Measurements from ENCODE around the gene LAPTM4A. TPM values are rescaled to one million over a fixed set of nuclear protein-coding genes. Genes with fewer than 3 reads are reported as not detected.

The LAPTM4A gene
- total and polyA plus RNA-seq, 10 of the 15 experiments (the other 5 are each of a cell fraction or from before 2014, with no cell fraction given): 17.8 to 107 (median 45.8) TPM

- TF ChIP-seq CTCF (IDR thresholded peaks at IDR 0.05 in 2 of 3, conservative IDR thresholded peaks at IDR 0.05 in 1 of 3; ENCODE audit: control insufficient read depth in 2 of 3, extremely low read depth in 1 of 3, insufficient read depth in 1 of 3, low read depth in 3 of 3, low read length in 3 of 3) (no peak), CHD1 (IDR thresholded peaks at IDR 0.05; ENCODE audit: low read depth, low read length) (no peak), E2F8 (IDR thresholded peaks at IDR 0.05; ENCODE audit: low read depth, partially characterized antibody) (no peak), PKNOX1 (IDR thresholded peaks at IDR 0.05) (no peak), POLR2A (IDR thresholded peaks at IDR 0.05; ENCODE audit: low read depth, low read length) (no peak), LARP7 (IDR thresholded peaks at IDR 0.05) (no peak), CEBPB (IDR thresholded peaks at IDR 0.05; ENCODE audit: borderline replicate concordance in 1 of 2, low read depth in 2 of 2, low read length in 2 of 2) (no peak)
Observed at GRCh38 chr2:20034821-20035220, 16.6 kb downstream of the LAPTM4A start (continued).
